Activated B cell treated with CpG ODN at 0.5 μM for 24 hours (primary cell): ENCODE results near the gene ITGA11. TPM values are rescaled to one million over a fixed set of nuclear protein-coding genes. Genes with fewer than 3 reads are reported as not detected.

Source experiments
- ATAC-seq: fragments of 200-7000 bp; cut with Tn5 transposase; one replicate; pipeline ENCODE4 v1.10.0; 2021; ENCODE audit warnings: low read depth, mild to moderate bottlenecking, moderate library complexity
- CTCF ChIA-PET: fragments of 350-600 bp; sonication (Branson Sonifier 250); formaldehyde crosslinking; loops from one replicate; lab custom pipeline; 2021; ENCODE audit warnings: antibody characterized with exemption; lab: Charles Lee
- POLR2A ChIA-PET: fragments of 350-600 bp; sonication (Branson Sonifier 250); formaldehyde crosslinking; loops from one replicate; lab custom pipeline; 2021; ENCODE audit warnings: antibody characterized with exemption; lab: Charles Lee
- DNase-seq: peaks from one replicate; pipeline ENCODE4 v3.0.0; 2022
- H3K27ac Mint-ChIP-seq: one replicate; pipeline ENCODE4 v1.8.0; 2020; ENCODE audit warnings: mixed read lengths
- H3K27me3 Mint-ChIP-seq: one replicate; pipeline ENCODE4 v1.8.0; 2021; ENCODE audit warnings: mixed read lengths
- H3K36me3 Mint-ChIP-seq: one replicate; pipeline ENCODE4 v1.8.0; 2021; ENCODE audit warnings: low read depth, mixed read lengths
- H3K4me1 Mint-ChIP-seq: one replicate; pipeline ENCODE4 v1.8.0; 2021; ENCODE audit warnings: mixed read lengths
- H3K4me3 Mint-ChIP-seq: one replicate; pipeline ENCODE4 v1.8.0; 2020; ENCODE audit warnings: mild to moderate bottlenecking, mixed read lengths
- H3K9me3 Mint-ChIP-seq: one replicate; pipeline ENCODE4 v1.8.0; 2020; ENCODE audit warnings: mixed read lengths
- intact Hi-C: fragments of 100-400 bp; cut with micrococcal nuclease; formaldehyde crosslinking; loops from one replicate; pipeline ENCODE4 v1.15.1; 2024
- total RNA-seq: library from RNA; stranded (reverse); gene quantifications from 2 replicates; pipeline ENCODE4 v1.2.3, GENCODE V29; 2022
- TF ChIP-seq, protein P1 (sequence below): fragments of 200-600 bp; IDR thresholded peaks from one replicate; pipeline ENCODE4 v1.8.0; 2022; ENCODE audit warnings: antibody characterized with exemption, mild to moderate bottlenecking

ITGA11 gene
- total RNA-seq, 1 donor from 2014 or later = not detected

DNA sequence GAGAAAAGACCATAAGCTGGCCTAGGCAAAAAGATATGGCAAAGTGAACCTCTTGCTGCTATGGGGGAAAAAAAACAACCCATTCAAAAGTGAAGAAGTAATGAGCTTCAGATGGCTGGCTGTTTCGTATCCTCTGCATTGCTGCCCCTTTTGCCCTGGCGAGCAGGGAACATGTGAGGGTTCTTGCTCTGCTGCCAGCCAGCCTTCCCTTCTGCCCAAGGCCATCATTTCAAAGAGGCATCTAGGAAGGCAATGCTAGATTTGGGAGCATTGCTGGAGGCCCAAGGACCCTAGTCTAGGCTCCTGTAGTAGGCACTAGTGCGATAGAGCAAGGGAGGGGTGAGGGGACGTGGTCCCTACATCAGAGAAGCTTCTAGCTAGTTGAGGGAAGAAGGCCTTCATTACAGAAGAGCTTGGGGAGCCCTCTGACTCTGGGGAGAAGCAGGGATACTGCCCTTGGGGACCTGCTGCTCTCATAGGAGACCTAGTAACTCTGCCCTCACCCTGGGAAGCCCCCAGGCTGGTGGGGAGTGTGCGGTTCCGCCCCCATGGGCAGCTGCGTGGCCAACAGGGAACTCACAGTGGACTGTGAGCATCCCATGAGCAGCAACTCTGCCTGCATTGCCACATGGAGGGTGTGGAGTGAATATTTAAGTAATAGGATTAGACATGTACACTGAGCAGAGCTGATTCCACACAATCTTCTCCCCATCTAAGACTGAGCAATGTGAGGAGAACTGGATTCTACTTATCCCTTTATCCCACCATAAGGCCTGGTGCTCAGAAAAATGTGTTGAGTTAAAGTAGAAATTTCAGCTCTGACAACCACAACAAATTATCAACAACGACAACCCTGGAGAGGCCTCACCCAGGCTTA is 21.3 kb downstream of the ITGA11 start:
- Mint-ChIP-seq H3K4me3 (no peak overlapping the region), H3K4me1 (no peaks in the 10 kb centered on the region), H3K27me3 (peaks cover 5% of the 10 kb centered on the region), H3K9me3 (no peaks in the 10 kb centered on the region), H3K36me3 (no peaks in the 10 kb centered on the region), H3K27ac (no peak overlapping the region)
- DNase-seq (peak; percentile 5), ATAC-seq (no peak)
- TF ChIP-seq, protein P1, sequence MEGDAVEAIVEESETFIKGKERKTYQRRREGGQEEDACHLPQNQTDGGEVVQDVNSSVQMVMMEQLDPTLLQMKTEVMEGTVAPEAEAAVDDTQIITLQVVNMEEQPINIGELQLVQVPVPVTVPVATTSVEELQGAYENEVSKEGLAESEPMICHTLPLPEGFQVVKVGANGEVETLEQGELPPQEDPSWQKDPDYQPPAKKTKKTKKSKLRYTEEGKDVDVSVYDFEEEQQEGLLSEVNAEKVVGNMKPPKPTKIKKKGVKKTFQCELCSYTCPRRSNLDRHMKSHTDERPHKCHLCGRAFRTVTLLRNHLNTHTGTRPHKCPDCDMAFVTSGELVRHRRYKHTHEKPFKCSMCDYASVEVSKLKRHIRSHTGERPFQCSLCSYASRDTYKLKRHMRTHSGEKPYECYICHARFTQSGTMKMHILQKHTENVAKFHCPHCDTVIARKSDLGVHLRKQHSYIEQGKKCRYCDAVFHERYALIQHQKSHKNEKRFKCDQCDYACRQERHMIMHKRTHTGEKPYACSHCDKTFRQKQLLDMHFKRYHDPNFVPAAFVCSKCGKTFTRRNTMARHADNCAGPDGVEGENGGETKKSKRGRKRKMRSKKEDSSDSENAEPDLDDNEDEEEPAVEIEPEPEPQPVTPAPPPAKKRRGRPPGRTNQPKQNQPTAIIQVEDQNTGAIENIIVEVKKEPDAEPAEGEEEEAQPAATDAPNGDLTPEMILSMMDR = no peak
- ChIA-PET POLR2A (no interaction called here), CTCF (no interaction called here)
- intact Hi-C loops = no loop called here

DNA sequence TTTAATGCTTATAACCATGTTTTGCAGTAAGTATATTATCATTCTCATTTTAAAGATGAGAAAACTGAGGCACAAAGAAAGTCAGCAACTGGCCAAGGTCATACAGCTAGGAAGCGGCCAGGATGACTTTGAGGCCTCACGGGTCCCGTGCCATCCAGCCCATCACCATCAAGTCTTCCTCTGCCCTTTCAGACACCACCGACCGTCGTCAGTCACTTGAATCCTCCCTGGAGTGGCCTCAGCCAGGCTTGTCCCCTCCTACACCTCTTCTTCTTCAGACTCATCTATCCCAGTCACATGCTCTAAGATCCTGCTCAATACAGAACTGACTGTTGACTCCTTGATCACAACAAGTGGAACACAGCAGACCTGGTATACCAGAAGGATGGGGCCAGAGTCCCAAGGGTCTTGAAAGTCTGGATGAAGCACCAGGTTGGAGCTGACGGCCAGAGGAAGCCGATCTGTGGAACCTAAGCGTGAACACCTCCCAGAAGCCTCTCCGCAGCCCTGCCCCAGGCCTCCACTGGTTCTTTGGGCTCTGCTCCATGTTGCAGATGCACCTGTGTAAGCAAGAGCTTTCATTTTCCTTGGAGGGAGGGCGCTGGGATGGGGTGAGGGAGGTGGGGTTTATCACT is 22.1 kb downstream of the ITGA11 start:
- Mint-ChIP-seq H3K4me3 (no peak overlapping the region), H3K27ac (no peak overlapping the region), H3K27me3 (peaks cover 5% of the 10 kb centered on the region), H3K9me3 (no peaks in the 10 kb centered on the region), H3K36me3 (no peaks in the 10 kb centered on the region), H3K4me1 (no peaks in the 10 kb centered on the region)
- POLR2A ChIA-PET = no interaction called here
- CTCF ChIA-PET = no interaction called here
- ATAC-seq = no peak
- TF ChIP-seq, protein P1 = no peak
- peak; percentile 12 for DNase-seq
- intact Hi-C loops = no loop called here

DNA sequence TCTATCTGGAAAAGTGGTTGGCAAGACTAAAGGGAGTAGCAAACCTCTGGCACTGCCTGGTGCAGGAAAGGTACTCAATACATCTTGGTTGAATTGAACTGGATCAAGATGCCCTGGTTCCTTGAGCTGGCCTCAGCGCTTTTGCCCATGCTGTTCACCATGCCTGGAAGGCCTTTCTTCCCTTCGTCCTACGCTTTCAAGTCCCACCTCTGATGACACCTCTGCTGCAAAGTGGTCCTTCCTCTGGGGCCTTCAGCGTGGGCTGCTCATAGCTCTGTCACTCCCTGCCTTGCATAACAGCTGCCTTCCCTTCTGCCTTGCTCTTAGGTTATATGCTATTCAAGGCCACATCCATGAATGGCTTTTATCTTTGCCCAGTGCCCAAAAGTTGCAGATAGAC is 23.0 kb downstream of the ITGA11 start:
- no peak for ATAC-seq
- Mint-ChIP-seq H3K27ac (no peak overlapping the region), H3K9me3 (no peaks in the 10 kb centered on the region), H3K27me3 (peaks cover 5% of the 10 kb centered on the region), H3K36me3 (no peaks in the 10 kb centered on the region), H3K4me3 (no peak overlapping the region), H3K4me1 (no peaks in the 10 kb centered on the region)
- no peak for DNase-seq
- ChIA-PET CTCF (no interaction called here), POLR2A (no interaction called here)
- intact Hi-C loops = no loop called here
- TF ChIP-seq, protein P1 = no peak

DNA sequence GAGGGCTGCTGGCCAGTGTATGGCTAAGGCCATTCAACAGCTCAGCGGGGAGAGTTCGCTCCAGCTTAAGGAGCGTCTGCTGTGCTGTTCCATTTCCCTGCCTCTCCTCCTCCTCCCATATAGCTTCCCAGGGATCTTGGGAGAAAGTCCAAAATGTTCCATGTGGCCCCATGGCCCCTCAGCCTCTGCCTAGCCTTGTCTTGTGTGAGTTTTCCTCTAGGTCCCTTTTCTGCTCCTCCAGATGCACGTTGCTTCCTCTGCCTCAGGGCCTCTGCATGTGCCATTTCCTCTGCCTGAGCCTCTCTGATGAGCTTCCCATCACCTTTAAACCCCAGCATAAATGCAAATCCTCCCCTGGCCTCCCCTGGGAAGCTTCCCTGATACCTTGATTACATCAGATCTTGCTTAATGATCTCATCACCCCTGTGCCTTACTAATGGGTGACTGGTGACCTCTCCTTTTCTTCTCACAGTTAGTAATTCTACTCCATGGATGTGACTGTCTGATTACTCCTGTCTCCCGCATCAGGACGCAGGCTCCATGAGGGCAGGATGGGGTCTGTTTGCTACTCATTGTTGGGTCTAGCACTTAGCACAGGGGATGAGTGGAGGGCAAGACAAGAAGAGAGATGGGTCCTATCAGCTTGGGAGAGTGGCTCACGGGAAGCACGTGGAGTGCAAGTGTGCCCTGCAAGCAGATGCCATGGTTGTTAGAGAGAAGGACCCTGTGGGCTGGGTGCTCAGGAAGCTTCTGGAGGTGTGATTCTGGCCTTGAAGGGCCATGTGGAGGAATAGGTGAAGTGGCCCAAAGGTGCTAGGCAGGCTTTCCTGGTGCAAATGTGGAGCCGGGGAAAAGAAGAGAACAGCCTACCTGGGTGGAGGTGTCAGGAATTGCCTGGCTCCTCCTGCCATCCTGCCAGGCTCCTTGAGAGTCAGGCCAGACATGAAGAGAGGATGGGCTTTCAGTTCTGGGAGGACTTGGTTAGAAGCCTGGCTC is 23.8 kb downstream of the ITGA11 start:
- ATAC-seq (no peak), DNase-seq (no peak)
- TF ChIP-seq, protein P1 = no peak
- CTCF ChIA-PET = no interaction called here
- intact Hi-C loops = no loop called here
- POLR2A ChIA-PET = no interaction called here
- Mint-ChIP-seq H3K4me3 (no peak overlapping the region), H3K27ac (no peak overlapping the region), H3K4me1 (no peaks in the 10 kb centered on the region), H3K36me3 (no peaks in the 10 kb centered on the region), H3K9me3 (peaks cover 1% of the 10 kb centered on the region), H3K27me3 (peaks cover 5% of the 10 kb centered on the region)
